MG63 (cell line): ENCODE results near the gene ADGRG4. TPM values are rescaled to one million over a fixed set of nuclear protein-coding genes. Genes with fewer than 3 reads are reported as not detected.
A peak's percentile ranks its signal among the peaks of the same experiment; 100 is the strongest.
"Not testable (repeated sequence)": the region's sequence is repeated elsewhere in the genome, so short reads cannot be mapped to it uniquely, and the experiment has no call there.

Experiments used
- DNase-seq: peaks from one replicate; pipeline ENCODE4 v3.0.0-alpha.2; 2020
- H3K27me3 ChIP-seq: fragments of 250-450 bp; sonication (Bioruptor Pico); 2 replicates; pipeline ENCODE4 v1.5.1; 2020; ENCODE audit warnings: mild to moderate bottlenecking, moderate library complexity
- H3K36me3 ChIP-seq: fragments of 250-450 bp; sonication (Bioruptor Pico); 2 replicates; pipeline ENCODE4 v1.5.1; 2020; ENCODE audit warnings: mild to moderate bottlenecking, moderate library complexity
- H3K4me3 ChIP-seq: fragments of 250-450 bp; sonication (Bioruptor Pico); 2 replicates; pipeline ENCODE4 v1.5.1; 2020; ENCODE audit warnings: mild to moderate bottlenecking, moderate library complexity
- H3K9me3 ChIP-seq: fragments of 250-450 bp; sonication (Bioruptor Pico); 2 replicates; pipeline ENCODE4 v1.5.1; 2020; ENCODE audit warnings: mild to moderate bottlenecking, moderate library complexity
- total RNA-seq: library from RNA; depleted of rRNA; stranded (reverse); fragments of >200 nt; shearing (Covaris generic); gene quantifications from 2 replicates; pipeline ENCODE4 v1.2.3, GENCODE V29; 2014; ENCODE audit warnings: low replicate concordance; rRNA removed

The ADGRG4 gene
- not detected in 2 replicates for total RNA-seq

- not testable (repeated sequence) for H3K27me3 ChIP-seq, H3K36me3 ChIP-seq, H3K4me3 ChIP-seq, H3K9me3 ChIP-seq, DNase-seq
Observed at GRCh38 chrX:136300721-136301120, at the start of gene ADGRG4. Gene ADGRG4, plus strand, starts transcription at chrX:136300963. Its CDS starts 7,815 bp downstream, at chrX:136308778.

- DNase-seq, result peak; percentile 55
- Histone ChIP-seq H3K9me3 (no peaks in the 10 kb centered on the region), H3K27me3 (no peaks in the 10 kb centered on the region), H3K36me3 (no peaks in the 10 kb centered on the region), H3K4me3 (peak within 1 kb of the TSS; percentile 74)
Observed at GRCh38 chrX:136251041-136251991, 49.4 kb upstream of the ADGRG4 start, which contains the start of gene MAP7D3. Gene MAP7D3, minus strand, starts transcription at chrX:136251400. Its CDS starts 42 bp downstream, at chrX:136251358.

GRCh38 chrX:136255541-136255940, 45.2 kb upstream of the ADGRG4 start:
- Histone ChIP-seq H3K27me3 (no peaks in the 10 kb centered on the region), H3K4me3 (no peak overlapping the region), H3K36me3 (no peaks in the 10 kb centered on the region), H3K9me3 (no peaks in the 10 kb centered on the region)
- DNase-seq, result no peak

- Histone ChIP-seq H3K4me3 (no peak overlapping the region), H3K36me3 (no peaks in the 10 kb centered on the region), H3K9me3 (no peaks in the 10 kb centered on the region), H3K27me3 (no peaks in the 10 kb centered on the region)
- no peak for DNase-seq
Observed at GRCh38 chrX:136256026-136256425, 44.7 kb upstream of the ADGRG4 start.

- no peak overlapping the region for H3K4me3 ChIP-seq
- H3K36me3 ChIP-seq, result no peaks in the 10 kb centered on the region
- no peaks in the 10 kb centered on the region for H3K9me3 ChIP-seq
- no peaks in the 10 kb centered on the region for H3K27me3 ChIP-seq
- DNase-seq, result no peak
Observed at GRCh38 chrX:136258951-136259350, 41.8 kb upstream of the ADGRG4 start.

- H3K4me3 ChIP-seq, result no peak overlapping the region
- DNase-seq, result peak; percentile 11
- H3K36me3 ChIP-seq, result no peaks in the 10 kb centered on the region
- no peaks in the 10 kb centered on the region for H3K27me3 ChIP-seq
- no peaks in the 10 kb centered on the region for H3K9me3 ChIP-seq
Observed at GRCh38 chrX:136259543-136259942, 41.2 kb upstream of the ADGRG4 start.

- no peaks in the 10 kb centered on the region for H3K27me3 ChIP-seq
- H3K4me3 ChIP-seq, result no peak overlapping the region
- peak; percentile 86 for DNase-seq
- H3K36me3 ChIP-seq, result no peaks in the 10 kb centered on the region
- no peaks in the 10 kb centered on the region for H3K9me3 ChIP-seq
Observed at GRCh38 chrX:136260776-136261175, 40.0 kb upstream of the ADGRG4 start.

GRCh38 chrX:136261321-136261720, 39.4 kb upstream of the ADGRG4 start:
- Histone ChIP-seq H3K9me3 (no peaks in the 10 kb centered on the region), H3K4me3 (no peak overlapping the region), H3K27me3 (no peaks in the 10 kb centered on the region), H3K36me3 (no peaks in the 10 kb centered on the region)
- DNase-seq, result peak; percentile 38

GRCh38 chrX:136262243-136262642, 38.5 kb upstream of the ADGRG4 start:
- no peaks in the 10 kb centered on the region for H3K9me3 ChIP-seq
- H3K4me3 ChIP-seq, result no peak overlapping the region
- H3K27me3 ChIP-seq, result no peaks in the 10 kb centered on the region
- DNase-seq, result no peak
- no peaks in the 10 kb centered on the region for H3K36me3 ChIP-seq

- no peak for DNase-seq
- no peaks in the 10 kb centered on the region for H3K27me3 ChIP-seq
- no peak overlapping the region for H3K4me3 ChIP-seq
- no peaks in the 10 kb centered on the region for H3K36me3 ChIP-seq
- no peaks in the 10 kb centered on the region for H3K9me3 ChIP-seq
Observed at GRCh38 chrX:136262812-136263315, 37.9 kb upstream of the ADGRG4 start.

GRCh38 chrX:136266828-136267227, 33.9 kb upstream of the ADGRG4 start:
- H3K27me3 ChIP-seq, result no peaks in the 10 kb centered on the region
- H3K36me3 ChIP-seq, result no peaks in the 10 kb centered on the region
- H3K9me3 ChIP-seq, result no peaks in the 10 kb centered on the region
- H3K4me3 ChIP-seq, result no peak overlapping the region
- no peak for DNase-seq

- Histone ChIP-seq H3K4me3 (no peak overlapping the region), H3K9me3 (no peaks in the 10 kb centered on the region), H3K27me3 (no peaks in the 10 kb centered on the region), H3K36me3 (no peaks in the 10 kb centered on the region)
- peak; percentile 2 for DNase-seq
Observed at GRCh38 chrX:136268051-136269048, 32.4 kb upstream of the ADGRG4 start.

GRCh38 chrX:136269921-136270320, 30.8 kb upstream of the ADGRG4 start:
- Histone ChIP-seq H3K36me3 (no peaks in the 10 kb centered on the region), H3K4me3 (no peak overlapping the region), H3K9me3 (no peaks in the 10 kb centered on the region), H3K27me3 (no peaks in the 10 kb centered on the region)
- DNase-seq, result no peak

- Histone ChIP-seq H3K4me3 (no peak overlapping the region), H3K9me3 (no peaks in the 10 kb centered on the region), H3K36me3 (no peaks in the 10 kb centered on the region), H3K27me3 (no peaks in the 10 kb centered on the region)
- DNase-seq, result no peak
Observed at GRCh38 chrX:136271300-136271699, 29.5 kb upstream of the ADGRG4 start.

- H3K36me3 ChIP-seq, result no peaks in the 10 kb centered on the region
- DNase-seq, result no peak
- H3K27me3 ChIP-seq, result no peaks in the 10 kb centered on the region
- no peaks in the 10 kb centered on the region for H3K9me3 ChIP-seq
- H3K4me3 ChIP-seq, result no peak overlapping the region
Observed at GRCh38 chrX:136272325-136272724, 28.4 kb upstream of the ADGRG4 start.

- no peaks in the 10 kb centered on the region for H3K27me3 ChIP-seq
- H3K9me3 ChIP-seq, result no peaks in the 10 kb centered on the region
- H3K36me3 ChIP-seq, result no peaks in the 10 kb centered on the region
- no peak overlapping the region for H3K4me3 ChIP-seq
- no peak for DNase-seq
Observed at GRCh38 chrX:136273986-136274385, 26.8 kb upstream of the ADGRG4 start.

GRCh38 chrX:136275553-136275952, 25.2 kb upstream of the ADGRG4 start:
- no peak for DNase-seq
- no peak overlapping the region for H3K4me3 ChIP-seq

More at GRCh38 chrX:136275553-136275952, 25.2 kb upstream of the ADGRG4 start:
- Histone ChIP-seq H3K9me3 (no peaks in the 10 kb centered on the region), H3K36me3 (no peaks in the 10 kb centered on the region), H3K27me3 (no peaks in the 10 kb centered on the region)
